HG03571 (cell line): ENCODE data around the gene SLC1A4.
"Not testable (repeated sequence)": the region's sequence is repeated elsewhere in the genome, so short reads cannot be mapped to it uniquely, and the experiment has no call there.

ENCODE experiments used
- ATAC-seq: cut with Tn5 transposase; IDR thresholded peaks from one replicate; pipeline ENCODE4 v1.9.1; 2021; ENCODE audit not compliant: unreplicated experiment

The SLC1A4 gene

DNA sequence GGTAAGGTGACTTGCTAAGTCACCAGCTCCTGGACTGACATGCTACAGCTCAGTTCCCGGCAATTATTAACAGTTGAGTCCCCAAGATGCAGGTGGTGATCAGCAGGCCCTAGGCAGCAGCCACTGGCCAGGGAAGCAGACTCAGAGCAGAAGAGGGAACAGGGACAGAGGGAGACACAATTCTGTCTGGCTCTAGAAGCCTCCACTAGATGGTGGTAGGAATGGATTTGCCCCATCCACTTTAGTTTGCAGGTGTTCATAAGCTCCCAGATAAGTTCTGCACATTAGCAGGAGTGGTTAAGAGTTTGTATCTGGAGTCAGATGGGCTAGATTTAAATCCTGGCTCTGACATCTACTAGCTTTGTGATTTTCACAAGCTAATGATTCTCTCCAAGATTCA lies 25.5 kb upstream of the SLC1A4 start:
- ATAC-seq: no peak

DNA sequence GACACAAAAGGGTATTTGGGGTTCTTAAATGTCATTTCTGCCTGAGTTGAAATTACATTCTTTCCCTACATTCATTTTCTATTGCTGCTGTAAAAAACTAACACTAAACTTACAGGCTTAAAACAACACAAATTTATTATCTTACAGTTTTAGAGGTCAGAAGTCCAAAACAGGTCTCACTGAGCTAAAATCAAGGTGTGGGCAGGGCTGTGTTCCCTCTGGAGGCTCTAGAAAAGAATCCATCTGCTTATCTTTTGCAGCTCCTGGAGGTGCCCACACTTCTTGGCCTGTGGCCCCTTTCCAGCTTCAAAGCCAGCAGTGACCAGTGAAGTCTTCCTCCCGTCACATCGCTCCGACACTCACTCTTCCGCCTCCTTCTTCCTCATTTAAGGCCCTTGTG lies 23.2 kb upstream of the SLC1A4 start:
- ATAC-seq: no peak

DNA sequence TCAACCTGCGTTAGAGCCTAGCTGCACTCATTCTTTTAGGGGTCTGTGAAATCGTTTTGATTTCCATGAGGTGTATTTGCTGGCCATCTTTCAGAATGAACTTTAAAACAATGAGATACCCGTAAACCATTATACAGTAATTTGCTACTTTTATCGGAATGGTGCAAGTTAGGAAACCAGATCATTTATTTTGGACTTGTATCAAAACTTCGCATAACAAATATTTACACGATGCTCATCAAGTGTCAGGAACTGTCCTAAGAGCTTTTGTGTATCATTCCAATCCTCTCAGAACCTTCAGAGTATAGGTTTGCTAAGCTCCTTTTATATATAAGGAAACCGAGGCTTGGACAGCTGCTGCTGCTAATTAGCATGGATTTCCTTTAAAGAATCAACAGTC lies 22.4 kb upstream of the SLC1A4 start:
- no peak for ATAC-seq

DNA sequence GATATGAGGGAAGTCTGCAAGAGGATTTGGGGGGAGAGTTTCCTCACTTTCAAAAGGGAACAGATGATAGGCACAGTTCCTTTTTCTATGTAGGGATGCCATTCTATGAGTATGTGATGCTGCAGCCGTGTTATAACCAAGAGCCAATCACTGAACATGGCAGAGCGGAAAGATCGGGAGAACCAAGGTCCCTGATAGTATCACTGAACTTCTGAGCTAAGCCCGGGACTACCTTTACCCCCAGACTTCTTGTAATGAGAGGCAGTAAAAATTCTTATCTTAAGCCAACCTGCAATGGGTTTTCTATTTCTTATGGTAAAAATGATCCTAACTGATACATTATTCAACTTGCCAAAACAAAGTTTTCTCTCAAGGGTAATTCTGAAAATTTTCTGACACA lies 21.6 kb upstream of the SLC1A4 start:
- no peak for ATAC-seq

DNA sequence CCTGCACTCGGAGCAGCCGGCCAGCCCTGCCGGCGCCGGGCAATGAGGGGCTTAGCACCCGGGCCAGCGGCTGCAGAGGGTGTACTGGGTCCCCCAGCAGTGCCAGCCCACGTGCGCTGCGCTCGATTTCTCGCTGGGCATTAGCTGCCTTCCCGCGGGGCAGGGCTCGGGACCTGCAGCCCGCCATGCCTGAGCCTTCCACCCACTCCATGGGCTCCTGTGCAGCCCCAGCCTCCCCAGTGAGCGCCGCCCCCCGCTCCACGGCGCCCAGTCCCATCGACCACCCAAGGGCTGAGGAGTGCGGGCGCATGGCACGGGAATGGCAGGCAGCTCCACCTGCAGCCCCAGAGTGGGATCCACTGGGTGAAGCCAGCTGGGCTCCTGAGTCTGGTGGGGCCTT lies 20.1 kb upstream of the SLC1A4 start:
- not testable (repeated sequence) for ATAC-seq

DNA sequence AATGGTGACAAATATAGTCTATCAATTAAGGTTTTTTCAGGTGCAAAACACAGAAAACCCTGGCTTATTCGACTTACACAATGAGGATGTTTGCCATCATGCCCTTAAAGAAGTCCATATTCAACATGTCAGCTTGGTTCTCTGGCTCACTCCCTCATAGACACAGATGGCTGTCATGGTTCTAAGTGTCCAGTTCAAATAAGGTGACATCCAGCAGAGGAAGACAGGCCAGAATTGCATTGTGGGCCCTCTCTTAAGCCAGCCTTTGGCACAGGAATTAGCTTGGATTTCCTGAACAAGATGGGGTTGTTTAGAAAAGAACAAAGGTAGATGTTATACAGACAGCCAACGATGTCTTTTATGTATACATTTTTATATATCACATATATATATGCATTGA lies 18.7 kb upstream of the SLC1A4 start:
- ATAC-seq: no peak

DNA sequence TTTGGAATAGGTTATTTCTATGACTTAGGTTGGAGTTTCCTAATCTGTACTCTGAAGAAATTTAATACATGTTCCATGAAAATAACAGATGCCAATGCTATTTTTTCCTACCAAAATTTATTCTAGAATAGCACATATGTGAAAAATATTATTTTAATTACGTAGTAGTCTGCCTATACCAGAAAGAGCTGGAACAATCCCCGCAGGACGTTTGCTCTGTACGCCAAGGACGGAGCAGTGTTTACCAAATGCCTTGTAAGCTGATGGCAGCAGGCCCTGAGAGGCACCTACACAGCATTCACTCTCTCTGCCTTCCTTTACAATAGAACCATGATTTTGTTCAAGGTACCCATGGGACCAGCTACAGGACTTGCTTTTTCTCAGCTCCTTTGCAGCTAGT lies 16.8 kb upstream of the SLC1A4 start:
- no peak for ATAC-seq

DNA sequence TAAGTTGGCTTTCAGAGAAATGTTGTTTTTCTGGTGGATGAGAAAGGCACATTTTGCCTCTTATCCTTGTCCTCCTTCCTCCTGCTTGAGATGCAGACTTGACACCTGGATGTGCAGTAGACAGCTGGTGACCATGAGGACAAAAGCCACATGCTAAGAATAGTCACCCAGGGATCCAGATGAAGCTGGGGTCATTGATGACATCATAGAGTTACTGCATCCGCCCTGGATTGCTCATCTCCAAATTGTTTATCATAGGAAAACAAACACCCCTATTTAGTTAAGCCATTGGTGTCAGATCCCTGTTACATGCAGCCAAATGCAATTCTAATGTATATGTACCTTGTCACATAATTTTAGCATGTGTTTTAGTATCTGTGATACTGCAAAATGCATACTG lies 16.3 kb upstream of the SLC1A4 start:
- no peak for ATAC-seq

DNA sequence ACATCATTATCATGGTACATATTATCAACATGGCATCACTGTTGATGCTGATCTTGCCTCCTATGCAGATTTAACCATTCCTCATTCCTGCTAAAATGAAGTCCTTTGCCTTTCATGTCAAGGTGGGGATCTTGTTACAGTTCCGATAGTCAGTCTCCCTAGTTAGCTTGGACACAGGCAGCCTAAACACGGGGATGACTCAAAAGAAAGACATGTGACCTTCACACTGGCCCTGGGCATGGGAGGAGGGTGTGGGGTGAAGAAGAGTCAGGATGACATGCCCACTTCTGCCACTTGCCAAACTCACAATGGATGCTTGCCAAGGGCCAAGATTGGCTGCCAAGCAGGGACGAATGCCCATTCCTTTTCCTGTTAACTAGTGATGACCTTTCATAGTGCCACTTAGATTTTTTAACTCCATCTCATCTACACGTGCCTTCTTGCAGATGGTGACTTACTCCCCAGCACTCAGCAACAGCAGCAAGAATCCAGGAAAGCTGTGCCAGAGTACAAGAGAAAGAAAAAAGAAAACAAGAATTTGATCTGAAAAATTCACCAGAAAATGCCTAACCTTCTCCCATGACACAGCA lies 13.9 kb upstream of the SLC1A4 start:
- ATAC-seq: no peak

DNA sequence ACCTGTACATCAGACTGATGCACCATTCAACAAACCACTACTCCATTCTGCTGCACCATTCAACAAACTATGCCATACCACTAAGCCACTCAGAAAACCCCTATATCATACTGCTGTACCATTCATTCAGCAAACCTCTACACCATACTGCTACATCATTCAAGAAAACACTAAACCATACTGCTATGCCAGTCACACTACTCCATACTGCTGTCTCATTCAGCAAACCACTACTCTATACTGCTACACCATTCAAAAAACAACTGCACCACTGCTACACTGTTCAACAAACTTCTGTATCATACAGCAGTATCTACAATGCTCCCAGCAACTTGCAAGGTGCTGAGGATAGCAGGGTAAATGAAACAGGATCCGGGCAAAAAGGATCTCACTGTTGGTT lies 12.9 kb upstream of the SLC1A4 start:
- no peak for ATAC-seq

DNA sequence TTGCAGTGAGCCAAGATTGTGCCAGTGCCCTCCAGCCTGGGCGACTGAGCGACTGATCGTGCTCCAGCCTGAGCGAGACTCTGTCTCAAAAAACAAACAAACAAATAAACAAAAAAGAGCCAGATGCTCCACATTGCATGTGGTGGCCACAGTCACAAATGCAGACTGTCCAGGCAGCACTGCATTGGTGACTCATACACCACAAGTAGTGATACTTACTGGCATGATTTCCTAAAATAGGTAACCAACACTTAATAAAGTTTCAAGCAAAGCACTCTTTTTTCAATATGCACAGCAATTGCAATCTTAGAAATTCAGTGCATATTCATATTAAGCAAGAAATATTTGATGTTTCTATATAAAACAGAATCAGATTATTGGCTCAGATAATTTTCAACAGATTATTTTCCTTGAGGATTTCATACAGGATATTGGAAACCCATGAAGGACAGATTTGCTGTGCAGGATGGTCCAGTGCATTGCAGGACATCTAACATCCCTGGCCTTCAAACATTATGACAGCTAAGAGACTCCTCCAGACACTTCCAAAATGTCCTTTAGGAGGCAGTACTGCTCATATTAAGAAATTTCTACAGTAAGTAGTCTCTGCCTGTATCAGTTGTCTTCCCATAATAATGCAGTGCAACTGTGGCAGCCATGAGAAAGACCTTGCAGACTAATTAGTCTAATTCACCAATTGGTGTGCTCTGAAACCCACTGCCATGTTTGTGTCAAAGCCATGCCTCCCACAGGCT lies 10.5 kb upstream of the SLC1A4 start:
- no peak for ATAC-seq

DNA sequence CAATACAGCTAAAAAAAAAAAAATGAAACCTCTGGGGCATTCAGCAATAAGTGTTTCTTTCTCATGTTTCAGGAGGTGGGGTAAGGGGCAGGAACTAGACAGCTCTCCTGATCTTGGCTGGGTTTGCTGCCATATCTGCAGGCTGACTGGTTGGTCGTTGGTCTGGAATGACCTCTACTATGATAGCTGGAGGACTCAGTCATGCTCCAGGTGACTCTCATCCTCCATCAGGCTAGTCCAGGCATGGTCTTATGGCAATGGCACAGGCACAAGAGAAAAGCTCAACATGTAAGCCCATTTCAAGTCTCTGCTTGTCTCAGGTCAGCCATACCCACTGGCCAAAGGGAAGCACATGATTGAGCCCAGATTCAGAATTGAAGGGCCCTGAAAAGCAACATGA lies 9.5 kb upstream of the SLC1A4 start:
- ATAC-seq: no peak

DNA sequence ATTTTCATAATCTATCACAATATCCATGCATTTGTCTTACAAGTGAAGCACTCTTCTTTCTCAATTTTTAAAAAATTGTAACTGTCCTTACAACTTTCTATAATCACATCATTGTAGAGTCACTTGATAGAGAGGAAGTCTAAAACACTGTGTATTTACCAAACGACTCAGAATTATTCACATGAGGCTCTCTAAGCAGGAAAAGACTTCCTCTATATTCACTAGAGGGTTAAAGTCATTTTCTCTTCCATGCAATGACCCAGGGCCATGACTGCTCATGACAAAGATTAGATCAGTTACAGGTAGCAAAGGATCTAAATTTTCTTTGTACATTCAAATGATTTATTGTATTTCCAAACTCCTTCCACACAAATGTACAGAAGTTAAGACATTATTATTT lies 9.0 kb upstream of the SLC1A4 start:
- ATAC-seq: no peak

DNA sequence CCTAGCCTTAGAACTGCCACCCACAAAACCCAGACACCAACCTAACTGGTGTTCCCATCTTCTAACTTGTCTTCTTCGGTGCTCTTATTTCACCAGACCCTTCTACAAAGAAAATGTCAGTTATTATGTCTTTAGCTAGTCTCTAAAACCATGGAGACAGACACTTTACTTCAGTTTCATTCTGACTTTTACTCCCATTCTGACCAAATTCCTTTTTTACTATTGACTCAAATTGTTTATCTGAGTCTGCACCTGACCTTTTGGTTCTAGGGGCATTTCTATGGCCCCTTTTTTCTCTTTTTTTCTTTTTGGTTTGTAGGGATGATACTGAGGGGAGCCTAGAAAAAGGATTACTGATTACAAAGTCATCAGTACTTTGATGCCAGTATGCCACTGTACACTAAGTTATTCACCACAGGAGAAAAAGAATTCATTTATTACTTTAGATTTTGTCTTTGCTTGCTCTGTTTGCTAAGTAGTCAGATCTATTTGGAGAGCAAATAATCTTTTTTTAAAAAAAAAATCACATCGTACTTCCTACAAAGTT lies 6.8 kb upstream of the SLC1A4 start:
- ATAC-seq: peak; percentile 59

DNA sequence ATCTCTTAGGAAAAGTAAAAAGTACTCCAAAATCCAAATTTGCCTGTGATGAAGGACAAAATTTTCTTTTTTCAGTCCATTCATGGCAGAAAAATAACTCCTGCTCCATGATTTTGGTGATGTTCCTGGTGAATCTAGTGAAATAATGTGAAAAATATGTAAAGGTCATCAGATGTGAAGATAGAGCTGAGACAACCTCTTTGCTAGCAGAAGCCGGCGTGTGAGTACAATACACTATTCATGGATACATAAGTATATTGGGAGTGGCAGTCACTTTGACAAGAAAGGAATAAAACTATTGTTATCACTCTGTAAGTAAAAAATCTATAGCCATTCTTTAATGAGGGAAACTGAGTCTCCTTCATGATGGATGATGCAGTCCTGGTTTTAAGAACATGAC lies 6.3 kb upstream of the SLC1A4 start:
- no peak for ATAC-seq

DNA sequence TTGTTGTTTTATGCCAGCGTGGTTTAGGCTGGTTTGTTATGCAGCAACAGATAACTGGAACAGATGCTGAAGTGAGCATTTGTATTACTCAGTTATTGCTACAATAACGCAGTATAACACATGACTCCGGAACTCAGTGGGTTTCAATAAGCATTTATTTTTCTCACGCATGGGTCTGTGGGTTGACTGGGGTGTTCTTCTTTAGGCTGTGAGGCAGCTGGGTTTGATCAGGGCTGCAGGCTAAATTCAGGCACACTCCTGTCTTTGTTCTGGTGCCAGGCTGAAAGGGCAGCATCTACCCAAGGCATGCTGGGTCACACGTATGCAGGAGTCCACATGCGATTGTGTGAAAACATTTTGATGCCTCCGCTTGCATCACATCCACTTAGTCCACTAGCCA lies 3.8 kb upstream of the SLC1A4 start:
- ATAC-seq: no peak

DNA sequence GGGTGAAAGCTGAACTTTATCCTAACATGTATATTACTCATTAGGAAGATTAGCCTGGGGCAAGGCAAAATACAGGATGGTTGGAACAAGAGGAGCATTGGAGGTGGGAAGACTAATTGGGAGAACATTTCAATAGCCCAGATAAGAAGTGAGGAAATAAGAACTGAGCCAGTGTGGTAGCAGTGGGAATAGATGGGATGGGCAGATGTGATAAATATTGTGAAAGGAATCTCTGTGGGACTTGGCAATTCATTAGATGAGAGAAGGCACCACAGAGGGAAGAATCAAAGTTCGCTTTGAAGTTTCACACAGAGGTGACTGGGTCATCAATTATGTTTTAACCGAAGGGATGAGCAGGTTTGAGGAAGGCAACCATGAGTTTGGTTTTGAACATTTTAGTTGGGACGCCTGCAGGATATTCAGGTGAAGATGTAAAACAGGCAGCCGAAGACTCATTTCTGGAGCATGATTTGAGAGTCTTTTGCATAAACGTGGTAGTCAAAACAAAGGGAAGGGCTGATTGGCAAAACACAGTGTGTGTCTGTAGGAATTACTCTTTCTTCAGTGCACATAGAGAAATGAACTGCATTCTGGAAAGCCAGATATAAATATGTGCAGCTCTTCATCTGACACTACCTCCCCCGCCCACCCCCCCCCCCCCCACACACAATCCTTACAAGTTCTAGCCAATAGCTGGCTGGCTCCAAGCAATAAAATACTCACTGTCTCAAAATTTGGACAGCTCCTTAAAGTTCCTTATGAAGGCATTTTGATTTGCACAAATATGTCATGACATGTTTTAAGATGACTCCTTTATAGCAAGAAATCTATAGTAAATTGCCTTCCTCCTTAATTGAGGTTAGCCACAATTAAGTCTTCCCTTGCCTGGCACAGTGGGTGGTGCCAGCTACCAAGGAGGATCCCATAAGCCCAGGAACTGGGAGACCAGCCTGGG lies 1.9 kb upstream of the SLC1A4 start:
- ATAC-seq: no peak

DNA sequence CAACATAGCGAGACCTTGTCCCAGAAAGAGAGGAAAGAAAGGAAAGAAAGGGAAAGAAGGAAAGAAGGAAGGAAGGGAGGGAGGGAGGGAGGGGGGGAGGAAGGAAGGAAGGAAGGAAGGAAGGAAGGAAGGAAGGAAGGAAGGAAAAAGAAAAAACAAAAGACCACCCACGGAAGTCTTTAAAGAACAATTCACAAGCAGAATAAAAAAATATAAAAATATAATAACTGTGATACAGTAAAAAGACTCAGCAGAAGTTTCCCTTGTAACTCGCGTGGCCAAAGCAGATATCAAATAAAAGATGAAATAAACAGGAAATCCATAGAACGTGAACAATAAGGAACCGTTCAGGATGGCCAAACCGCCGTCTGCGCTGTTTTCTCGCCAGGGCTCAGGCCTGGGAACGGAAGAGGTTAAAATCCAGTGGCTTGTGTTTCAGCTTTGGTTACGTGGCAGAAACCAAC lies 1.2 kb upstream of the SLC1A4 start:
- no peak for ATAC-seq

DNA sequence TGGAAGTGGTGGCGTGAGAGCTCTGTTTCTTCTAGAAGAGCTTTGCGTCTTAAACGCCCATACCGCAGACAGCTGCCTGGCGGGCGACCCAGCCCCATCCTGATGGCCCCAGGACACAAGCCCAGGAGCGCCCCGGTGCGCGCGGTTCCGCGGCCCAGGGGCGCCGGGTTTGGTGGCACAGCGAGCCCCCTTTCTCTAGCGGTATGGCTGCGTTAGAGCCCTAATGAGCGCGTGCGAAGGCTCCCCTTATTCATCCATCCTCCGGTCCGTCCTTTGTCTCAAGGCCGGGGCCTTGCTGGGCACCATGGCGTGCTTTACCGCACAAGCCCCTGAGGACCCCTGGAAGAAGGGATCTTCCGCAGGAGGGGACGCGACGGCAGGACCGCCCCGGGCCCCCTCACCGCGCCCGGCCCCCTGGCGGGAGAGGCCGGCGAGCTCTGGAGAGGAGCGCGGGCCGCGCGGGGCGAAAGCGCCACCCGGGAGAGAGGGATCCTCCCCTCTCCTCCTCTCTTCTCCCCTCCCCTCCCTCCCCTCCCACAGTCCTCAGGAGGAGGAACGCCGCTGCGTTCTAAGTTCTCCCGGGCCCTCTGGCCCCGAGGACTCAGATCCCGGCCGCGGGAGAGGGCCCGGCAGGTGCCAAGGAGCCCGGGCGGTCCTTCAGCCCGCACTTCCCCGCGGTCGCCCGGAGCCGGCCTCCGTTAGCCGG lies 626 bp upstream of the SLC1A4 start:
- ATAC-seq: peak; percentile 36

DNA sequence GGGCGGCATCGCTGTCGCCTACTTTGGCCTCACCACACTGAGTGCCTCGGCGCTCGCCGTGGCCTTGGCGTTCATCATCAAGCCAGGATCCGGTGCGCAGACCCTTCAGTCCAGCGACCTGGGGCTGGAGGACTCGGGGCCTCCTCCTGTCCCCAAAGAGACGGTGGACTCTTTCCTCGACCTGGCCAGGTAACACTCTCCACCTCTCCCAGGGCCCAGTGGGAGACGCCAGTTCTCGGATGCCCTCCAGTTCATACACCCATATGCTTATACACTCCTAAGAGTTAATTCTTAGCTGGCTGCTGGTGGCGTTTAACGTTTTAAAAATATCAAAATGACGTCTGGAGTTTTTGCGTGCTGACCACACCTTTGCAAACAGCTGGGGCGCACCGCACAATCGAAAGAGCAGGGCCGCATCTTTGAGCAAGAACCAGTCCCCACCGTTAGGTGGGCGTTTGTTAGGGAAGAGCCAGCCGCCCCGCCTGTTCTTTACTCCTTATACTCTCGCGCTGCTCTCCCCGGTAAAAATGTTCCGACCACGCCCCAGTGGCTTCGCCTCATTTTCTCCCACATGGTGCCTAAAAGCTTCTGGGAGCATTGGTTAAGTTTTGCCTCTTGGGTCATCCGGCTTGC lies 899 bp downstream of the SLC1A4 start:
- ATAC-seq: no peak
